ENCODE results near the gene EML3.
"Not testable (repeated sequence)": the region's sequence is repeated elsewhere in the genome, so short reads cannot be mapped to it uniquely, and the experiment has no call there.

Gene EML3

DNA sequence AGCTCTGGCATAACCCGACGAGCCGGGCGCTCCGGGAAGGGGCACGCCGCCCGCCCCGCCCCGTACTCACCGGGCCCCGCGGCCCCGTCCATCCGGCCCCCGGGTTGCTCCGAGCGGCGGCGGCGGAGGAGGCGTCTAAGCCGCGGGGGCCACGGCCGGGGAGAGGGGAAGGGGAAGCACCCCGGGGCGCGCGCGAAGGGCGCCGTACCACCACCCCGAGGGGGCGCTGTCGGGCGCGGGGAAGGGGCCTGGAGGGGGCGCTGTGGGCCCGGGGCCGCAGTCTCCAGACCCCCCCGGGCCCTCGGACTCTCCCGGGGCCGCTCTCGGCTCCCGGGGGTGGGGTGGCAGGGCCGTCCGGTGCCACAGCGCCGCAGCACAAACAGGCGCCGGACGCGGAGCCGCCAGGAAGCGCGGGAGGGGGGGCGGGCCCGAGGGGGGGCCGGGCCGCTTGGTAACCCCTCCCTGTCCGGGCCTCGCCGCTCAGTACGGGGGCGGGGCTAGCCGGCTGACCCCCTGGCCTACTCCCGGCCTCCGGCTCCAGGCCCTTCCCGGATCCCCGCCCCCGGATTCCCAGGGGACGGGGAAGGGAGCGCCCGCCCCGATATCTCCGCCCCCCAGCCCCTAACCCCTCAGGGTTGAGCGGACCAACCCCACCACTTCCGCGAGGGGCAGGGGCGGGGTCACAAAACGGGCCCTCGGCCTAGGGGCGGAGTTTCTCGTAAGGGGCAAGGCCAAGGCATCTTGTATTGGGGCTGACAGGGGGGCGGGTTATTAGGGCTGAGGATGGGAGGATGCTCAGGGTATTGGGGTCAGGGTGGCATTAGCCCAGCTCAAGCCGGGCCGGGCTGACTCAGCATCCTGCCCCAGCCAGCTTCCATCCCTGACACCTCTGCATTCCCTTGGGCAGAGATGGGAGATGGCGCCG is at the start of gene EML3, which contains the start of gene ROM1:
Gene EML3, minus strand, starts transcription at position 410 of the 925 bp plus-strand sequence. Its CDS starts 318 bp downstream, at position 92.
Gene ROM1, plus strand, starts transcription at position 892 of the 925 bp plus-strand sequence. Its CDS starts 25 bp downstream, at position 917.
- DNase-seq = peak; percentile 95 to 96

- no peak for DNase-seq
Observed at GRCh38 chr11:62656796-62657429, 44.3 kb upstream of the EML3 start.

DNA sequence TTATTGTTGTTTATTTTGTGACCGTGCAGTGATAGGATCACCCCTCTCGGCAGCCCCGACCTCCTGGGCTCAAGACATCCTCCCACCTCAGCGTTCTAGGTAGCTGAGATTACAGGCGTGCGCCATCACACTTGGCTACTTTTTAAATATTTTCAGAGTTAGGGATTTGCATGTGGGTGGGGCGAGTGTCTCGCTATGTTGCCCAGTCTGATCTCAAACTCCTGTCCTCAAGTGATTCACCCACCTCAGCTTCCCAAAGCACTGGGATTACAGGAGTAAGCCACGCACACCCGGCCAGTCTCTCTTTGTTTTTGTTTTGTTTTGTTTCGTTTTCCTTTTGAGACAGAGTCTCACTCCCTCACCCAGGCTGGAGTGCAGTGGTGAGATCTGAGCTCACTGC is 41.7 kb upstream of the EML3 start:
- no peak for DNase-seq

GRCh38 chr11:62652161-62653006 is 39.8 kb upstream of the EML3 start:
- DNase-seq = peak in 1 of 2 experiments; percentile 38

- DNase-seq = not testable (repeated sequence)
Observed at GRCh38 chr11:62650283-62650682, 37.7 kb upstream of the EML3 start.

DNA sequence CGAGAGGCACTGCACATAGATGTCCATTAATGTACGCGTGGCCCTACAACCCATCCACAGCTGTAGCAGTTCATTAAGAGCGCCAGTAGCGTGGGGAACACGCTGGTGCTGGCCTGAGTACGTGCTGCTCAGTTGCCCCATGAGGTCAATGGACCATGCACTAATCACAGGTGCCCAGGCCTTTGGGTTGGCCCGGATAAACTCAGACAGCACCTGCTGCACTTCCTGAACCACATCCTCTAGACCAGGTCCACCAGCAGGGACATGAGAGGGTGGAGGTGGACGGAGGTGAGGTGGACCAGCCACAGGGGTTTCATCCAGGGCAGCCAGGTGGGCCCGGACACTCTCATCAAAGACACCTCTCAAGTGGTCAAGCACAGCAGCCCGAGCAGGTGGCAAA is 36.9 kb upstream of the EML3 start:
- DNase-seq = no peak

DNA sequence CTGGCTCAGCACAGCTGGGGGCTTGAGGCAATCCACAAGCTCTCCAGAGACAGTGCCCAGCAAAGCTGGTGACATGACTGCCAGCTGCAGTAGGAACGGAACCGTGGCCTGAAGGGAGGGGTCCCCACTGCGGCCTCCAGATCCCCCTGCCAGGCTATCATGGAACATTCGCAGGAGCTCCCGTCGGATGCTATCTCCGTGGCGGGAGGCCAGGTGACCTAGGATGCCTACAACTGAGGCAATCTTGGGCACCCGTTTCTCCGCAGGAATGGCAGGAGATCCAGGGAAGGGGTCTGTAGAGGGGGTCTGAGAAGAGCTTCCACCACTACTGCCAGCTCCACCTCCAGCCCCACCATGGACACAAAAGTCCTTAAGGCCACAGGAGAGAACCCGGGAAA is 36.4 kb upstream of the EML3 start:
- DNase-seq = no peak

GRCh38 chr11:62648185-62648966 is 35.8 kb upstream of the EML3 start:
- no peak for DNase-seq

DNA sequence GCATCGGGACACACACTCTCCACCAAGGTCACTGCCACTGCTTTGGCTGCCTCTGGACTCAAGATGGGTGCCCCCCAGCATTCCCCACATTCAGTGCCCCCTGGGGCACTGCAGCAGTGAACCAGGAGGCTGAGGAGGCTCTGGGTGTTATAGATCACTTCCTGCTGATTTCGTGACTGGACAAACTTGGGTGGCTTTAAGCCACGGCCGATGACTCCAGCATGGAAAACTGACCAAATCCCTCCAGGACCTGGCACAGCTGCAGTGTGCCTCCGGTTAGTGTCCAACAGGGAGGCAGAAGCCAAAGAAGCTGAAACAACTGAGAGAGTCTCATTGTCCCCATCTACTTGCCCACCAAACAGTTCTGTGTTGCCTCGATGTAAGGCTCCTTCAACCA is 35.0 kb upstream of the EML3 start:
- DNase-seq = no peak

GRCh38 chr11:62646825-62647608 is 34.4 kb upstream of the EML3 start:
- DNase-seq = no peak

GRCh38 chr11:62645946-62646824 is 33.6 kb upstream of the EML3 start, which contains the start of gene GANAB:
GANAB (minus strand) TSS chr11:62646613; CDS start chr11:62646599, 14 bp downstream.
- peak; percentile 99 to 100 for DNase-seq

DNA sequence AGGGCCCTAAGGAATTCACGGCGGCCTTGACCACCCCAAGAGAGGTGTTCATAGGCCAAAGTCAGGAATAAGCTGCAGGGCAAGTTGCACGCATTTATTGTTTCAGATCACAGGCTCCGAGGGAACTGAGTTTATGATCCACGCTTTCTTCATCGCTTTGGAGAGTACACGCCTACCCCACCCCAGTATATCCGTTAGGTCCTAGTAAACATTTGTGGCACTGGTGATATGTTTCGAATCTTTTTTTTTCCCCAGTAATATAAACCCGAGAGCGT is 33.0 kb upstream of the EML3 start:
- peak; percentile 33 to 38 for DNase-seq

GRCh38 chr11:62644220-62644619 is 31.6 kb upstream of the EML3 start:
- no peak for DNase-seq

- no peak for DNase-seq
Observed at GRCh38 chr11:62632492-62632891, 19.9 kb upstream of the EML3 start.

- DNase-seq = no peak
Observed at GRCh38 chr11:62627713-62628112, 15.1 kb upstream of the EML3 start.

GRCh38 chr11:62622476-62623089 is 10.0 kb upstream of the EML3 start:
- no peak for DNase-seq

GRCh38 chr11:62621567-62622470 is 9.2 kb upstream of the EML3 start, which contains the start of gene B3GAT3:
B3GAT3 (minus strand) TSS chr11:62621986; CDS start chr11:62621947, 39 bp downstream.
- peak; percentile 96 to 97 for DNase-seq

GRCh38 chr11:62621027-62621566 is 8.5 kb upstream of the EML3 start:
- no peak for DNase-seq

All from activated T-cell treated with anti-CD3 and anti-CD28 coated beads, Interleukin-2, amount 50 U/mL, for 48 hours (primary cell).